HEK293T (cell line): ENCODE data around the gene ADAMTS9.
A peak's percentile ranks its signal among the peaks of the same experiment; 100 is the strongest.

Experiments
- CTCF ChIA-PET: fragments of 350-600 bp; formaldehyde crosslinking; extraction: SDS; loops from one replicate; lab custom pipeline; 2021; ENCODE audit warnings: antibody characterized with exemption, inconsistent platforms; lab: Yijun Ruan, JAX
- POLR2A ChIA-PET: fragments of 350-600 bp; formaldehyde crosslinking; extraction: SDS; loops from one replicate; lab custom pipeline; 2020; ENCODE audit warnings: antibody characterized with exemption, inconsistent platforms; lab: Yijun Ruan, JAX
- DNase-seq: peaks from one replicate; pipeline ENCODE4 v3.0.0; 2012; ENCODE audit warnings: mixed read lengths; ENCODE audit errors: extremely low spot score
- ARNT ChIP-seq: fragments of 450-650 bp; IDR thresholded peaks from 2 replicates; pipeline ENCODE4 v1.6.1; 2017; ENCODE audit warnings: mild to moderate bottlenecking
- BHLHE40 ChIP-seq: fragments of 450-650 bp; IDR thresholded peaks from 2 replicates; pipeline ENCODE4 v1.6.1; 2016; ENCODE audit warnings: mild to moderate bottlenecking, moderate library complexity, borderline replicate concordance
- CTBP1 ChIP-seq: fragments of 450-650 bp; IDR thresholded peaks from 2 replicates; pipeline ENCODE4 v1.6.1; 2016; ENCODE audit warnings: borderline replicate concordance
- ELF4 ChIP-seq: fragments of 450-650 bp; IDR thresholded peaks from 2 replicates; pipeline ENCODE4 v1.6.1; 2017; ENCODE audit warnings: antibody characterized with exemption
- FOXA1 ChIP-seq: fragments of 450-650 bp; IDR thresholded peaks from 2 replicates; pipeline ENCODE4 v1.6.1; 2016; ENCODE audit warnings: mild to moderate bottlenecking
- FOXK2 ChIP-seq: fragments of 450-650 bp; IDR thresholded peaks from 2 replicates; pipeline ENCODE4 v1.6.1; 2016; ENCODE audit warnings: mild to moderate bottlenecking
- FOXM1 ChIP-seq: fragments of 450-650 bp; IDR thresholded peaks from 2 replicates; pipeline ENCODE4 v1.6.1; 2017; ENCODE audit warnings: mild to moderate bottlenecking, borderline replicate concordance
- HDGF ChIP-seq: fragments of 450-650 bp; IDR thresholded peaks from 2 replicates; pipeline ENCODE4 v1.6.1; 2017; ENCODE audit warnings: antibody characterized with exemption, borderline replicate concordance
- L3MBTL2 ChIP-seq: fragments of 450-650 bp; conservative IDR thresholded peaks from 2 replicates; pipeline ENCODE4 v1.6.1; 2016; ENCODE audit warnings: mild to moderate bottlenecking
- LEF1 ChIP-seq: fragments of 450-650 bp; IDR thresholded peaks from 2 replicates; pipeline ENCODE4 v1.6.1; 2017; ENCODE audit warnings: mild to moderate bottlenecking, borderline replicate concordance
- NFRKB ChIP-seq: fragments of 450-650 bp; IDR thresholded peaks from 2 replicates; pipeline ENCODE4 v1.6.1; 2016; ENCODE audit warnings: mild to moderate bottlenecking, moderate library complexity
- SP1 ChIP-seq: fragments of 450-650 bp; IDR thresholded peaks from 2 replicates; pipeline ENCODE4 v1.6.1; 2017
- SUZ12 ChIP-seq: fragments of 450-650 bp; IDR thresholded peaks from 2 replicates; pipeline ENCODE4 v1.6.1; 2016; ENCODE audit warnings: mild to moderate bottlenecking
- TARDBP ChIP-seq: fragments of 450-650 bp; IDR thresholded peaks from 2 replicates; pipeline ENCODE4 v1.6.1; 2016
- ZNF384 ChIP-seq: fragments of 450-650 bp; IDR thresholded peaks from 2 replicates; pipeline ENCODE4 v1.6.1; 2016
- TF ChIP-seq, protein P1 (sequence below): fragments of 450-650 bp; IDR thresholded peaks from 2 replicates; pipeline ENCODE4 v1.6.1; 2016

ADAMTS9 gene

GRCh38 chr3:64621726-64622395 is 65.9 kb downstream of the ADAMTS9 start:
- ChIA-PET CTCF (no interaction called here), POLR2A (no interaction called here)
- no peak for TF ChIP-seq FOXA1
- TF ChIP-seq HDGF = no peak
- no peak for TF ChIP-seq SUZ12
- DNase-seq = no peak

- no peak for TF ChIP-seq HDGF
- TF ChIP-seq CTBP1 = no peak
- TF ChIP-seq, protein P1, sequence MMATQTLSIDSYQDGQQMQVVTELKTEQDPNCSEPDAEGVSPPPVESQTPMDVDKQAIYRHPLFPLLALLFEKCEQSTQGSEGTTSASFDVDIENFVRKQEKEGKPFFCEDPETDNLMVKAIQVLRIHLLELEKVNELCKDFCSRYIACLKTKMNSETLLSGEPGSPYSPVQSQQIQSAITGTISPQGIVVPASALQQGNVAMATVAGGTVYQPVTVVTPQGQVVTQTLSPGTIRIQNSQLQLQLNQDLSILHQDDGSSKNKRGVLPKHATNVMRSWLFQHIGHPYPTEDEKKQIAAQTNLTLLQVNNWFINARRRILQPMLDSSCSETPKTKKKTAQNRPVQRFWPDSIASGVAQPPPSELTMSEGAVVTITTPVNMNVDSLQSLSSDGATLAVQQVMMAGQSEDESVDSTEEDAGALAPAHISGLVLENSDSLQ = no peak
- no peak for TF ChIP-seq BHLHE40
- TF ChIP-seq FOXM1 = no peak
- no peak for TF ChIP-seq SUZ12
- no peak for TF ChIP-seq NFRKB
- no peak for TF ChIP-seq LEF1
- TF ChIP-seq FOXA1 = no peak
- no peak for TF ChIP-seq ZNF384
- no peak for TF ChIP-seq ARNT
- TF ChIP-seq L3MBTL2 = no peak
- TF ChIP-seq TARDBP = no peak
- no peak for TF ChIP-seq SP1
- TF ChIP-seq FOXK2 = no peak
- ChIA-PET POLR2A (no interaction called here), CTCF (no interaction called here)
- no peak for DNase-seq
These were observed 66.5 kb downstream of the ADAMTS9 start for GRCh38 chr3:64621275-64621674.

GRCh38 chr3:64620020-64620419 is 67.8 kb downstream of the ADAMTS9 start:
- CTCF ChIA-PET = no interaction called here

GRCh38 chr3:64619216-64619615 is 68.6 kb downstream of the ADAMTS9 start:
- DNase-seq = no peak
- POLR2A ChIA-PET = no interaction called here
- no peak for TF ChIP-seq ELF4
- TF ChIP-seq BHLHE40 = no peak
- no peak for TF ChIP-seq ZNF384
- TF ChIP-seq, protein P1 = no peak
- no peak for TF ChIP-seq SUZ12
- no peak for TF ChIP-seq LEF1
- TF ChIP-seq TARDBP = no peak
- no peak for TF ChIP-seq L3MBTL2
- TF ChIP-seq FOXA1 = no peak
- no peak for TF ChIP-seq FOXK2
- CTCF ChIA-PET = no interaction called here

More at GRCh38 chr3:64620020-64620419, 67.8 kb downstream of the ADAMTS9 start:
- TF ChIP-seq BHLHE40 (no peak), CTBP1 (no peak), SUZ12 (no peak), NFRKB (no peak), ARNT (no peak), L3MBTL2 (no peak), TARDBP (no peak), SP1 (no peak)
- TF ChIP-seq, protein P1 = no peak
- POLR2A ChIA-PET = no interaction called here
- DNase-seq = no peak

GRCh38 chr3:64617610-64618009 is 70.2 kb downstream of the ADAMTS9 start:
- ChIA-PET POLR2A (interaction anchor here (0.5 kb wide), 1 partner anchor 959 kb away, joined by 3 read pairs; no protein-coding TSS in a partner anchor), CTCF (no interaction called here)

GRCh38 chr3:64616953-64617352 is 70.8 kb downstream of the ADAMTS9 start:
- no peak for DNase-seq
- CTCF ChIA-PET = no interaction called here
- POLR2A ChIA-PET = no interaction called here
- TF ChIP-seq CTBP1 = no peak
- no peak for TF ChIP-seq SUZ12
- TF ChIP-seq ZNF384 = no peak
- TF ChIP-seq L3MBTL2 = no peak
- TF ChIP-seq NFRKB = no peak
- no peak for TF ChIP-seq FOXM1
- TF ChIP-seq ARNT = no peak
- no peak for TF ChIP-seq FOXA1
- TF ChIP-seq BHLHE40 = no peak
- TF ChIP-seq HDGF = no peak
- no peak for TF ChIP-seq TARDBP
- TF ChIP-seq, protein P1 = no peak
- TF ChIP-seq ELF4 = no peak
- TF ChIP-seq SP1 = no peak

More at GRCh38 chr3:64617610-64618009, 70.2 kb downstream of the ADAMTS9 start:
- DNase-seq = no peak
- no peak for TF ChIP-seq BHLHE40
- TF ChIP-seq, protein P1 = peak; percentile 9; the same call in 1 of the 2 replicates
